PC-9 (cell line): Measurements from ENCODE around the gene SDR39U1. TPM values are rescaled to one million over a fixed set of nuclear protein-coding genes. Genes with fewer than 3 reads are reported as not detected.

Source experiments
- BruUV-seq: library from RNA; stranded (reverse); fragments of 400-500 nt; replicated peaks from 2 replicates; lab custom pipeline; 2021; lab: Mats Ljungman, UMichigan
- CTCF ChIA-PET: fragments of 300-600 bp; sonication (Branson Sonifier 250); formaldehyde crosslinking; loops from one replicate; lab custom pipeline; 2022; ENCODE audit warnings: antibody characterized with exemption; lab: Charles Lee
- POLR2A ChIA-PET: fragments of 300-600 bp; sonication (Branson Sonifier 250); formaldehyde crosslinking; loops from one replicate; lab custom pipeline; 2022; ENCODE audit warnings: antibody characterized with exemption; ENCODE audit not compliant: unreplicated experiment; lab: Charles Lee
- DNase-seq, 2 experiments: peaks; one replicate each; pipeline versions ENCODE4 v3.0.0 to v3.0.0-alpha.2; 2015 to 2022; ENCODE audit warnings: mixed read lengths in 1 of 2
- H2AFZ ChIP-seq: fragments of 200-600 bp; sonication (generic); 2 replicates; pipeline ENCODE4 v1.8.1; 2017; ENCODE audit warnings: antibody characterized with exemption
- H3F3A ChIP-seq: fragments of 200-600 bp; sonication (generic); 2 replicates; pipeline ENCODE4 v1.8.1; 2017; ENCODE audit warnings: antibody characterized with exemption, mild to moderate bottlenecking, low read depth; ENCODE audit not compliant: insufficient read depth
- H3K27ac ChIP-seq: fragments of 200-600 bp; sonication (generic); 2 replicates; pipeline ENCODE4 v1.6.1; 2016; ENCODE audit warnings: mixed run types
- H3K27me3 ChIP-seq: fragments of 200-600 bp; sonication (generic); 2 replicates; pipeline ENCODE4 v1.6.1; 2016; ENCODE audit warnings: low read depth, mixed run types; ENCODE audit not compliant: insufficient read depth
- H3K36me3 ChIP-seq: fragments of 200-600 bp; sonication (generic); 2 replicates; pipeline ENCODE4 v1.6.1; 2016; ENCODE audit warnings: low read depth, mixed run types
- H3K4me1 ChIP-seq: fragments of 200-600 bp; sonication (generic); replicated peaks from 2 replicates; pipeline ENCODE4 v1.6.1; 2016; ENCODE audit warnings: mixed run types; ENCODE audit not compliant: insufficient read depth
- H3K4me2 ChIP-seq: fragments of 200-600 bp; sonication (generic); 2 replicates; pipeline ENCODE4 v1.6.1; 2017; ENCODE audit warnings: mixed run types
- H3K4me3 ChIP-seq: fragments of 200-600 bp; sonication (generic); 2 replicates; pipeline ENCODE4 v1.6.1; 2016; ENCODE audit warnings: mixed run types
- H3K79me2 ChIP-seq: fragments of 200-600 bp; sonication (generic); 2 replicates; pipeline ENCODE4 v1.6.1; 2017; ENCODE audit warnings: low read depth, mixed run types
- H3K9me2 ChIP-seq: fragments of 200-600 bp; sonication (generic); 2 replicates; pipeline ENCODE4 v1.8.1; 2017; ENCODE audit warnings: mild to moderate bottlenecking; ENCODE audit not compliant: insufficient read depth
- H3K9me3 ChIP-seq: fragments of 200-600 bp; sonication (generic); 2 replicates; pipeline ENCODE4 v1.8.1; 2016; ENCODE audit warnings: low read depth; ENCODE audit not compliant: insufficient read depth
- H4K20me1 ChIP-seq: fragments of 200-600 bp; sonication (generic); 2 replicates; pipeline ENCODE4 v1.8.1; 2017; ENCODE audit not compliant: insufficient read depth
- EZH2 ChIP-seq: fragments of 200-600 bp; sonication (generic); IDR thresholded peaks from 2 replicates; pipeline ENCODE4 v1.8.0; 2017; ENCODE audit warnings: antibody characterized with exemption, low read depth
- intact Hi-C: fragments of 100-400 bp; cut with micrococcal nuclease; formaldehyde crosslinking; loops from one replicate; pipeline ENCODE4 v1.10.0; 2022; ENCODE audit not compliant: unreplicated experiment
- total RNA-seq: library from RNA; stranded (reverse); gene quantifications from 2 replicates; pipeline ENCODE4 v1.2.3, GENCODE V29; 2021
- TF ChIP-seq, protein P1 (sequence below): fragments of 200-600 bp; sonication (generic); conservative IDR thresholded peaks from 2 replicates; pipeline ENCODE4 v1.6.1; 2017; ENCODE audit warnings: mixed run types, antibody characterized with exemption, mild to moderate bottlenecking, moderate library complexity

SDR39U1 gene
- total RNA-seq, 1 experiment from 2014 or later: 17.2 TPM

- ChIA-PET CTCF (interaction anchor here (0.9 kb wide), 1 partner anchor 33 kb away, joined by 3 read pairs; no protein-coding TSS in a partner anchor), POLR2A (no interaction called here)
- peak overlapping the region; percentile 81 for H3K4me2 ChIP-seq
- H4K20me1 ChIP-seq: no peaks in the 10 kb centered on the region
- H3K9me2 ChIP-seq: no peaks in the 10 kb centered on the region
- no peaks in the 10 kb centered on the region for H3K79me2 ChIP-seq
- TF ChIP-seq, protein P1, sequence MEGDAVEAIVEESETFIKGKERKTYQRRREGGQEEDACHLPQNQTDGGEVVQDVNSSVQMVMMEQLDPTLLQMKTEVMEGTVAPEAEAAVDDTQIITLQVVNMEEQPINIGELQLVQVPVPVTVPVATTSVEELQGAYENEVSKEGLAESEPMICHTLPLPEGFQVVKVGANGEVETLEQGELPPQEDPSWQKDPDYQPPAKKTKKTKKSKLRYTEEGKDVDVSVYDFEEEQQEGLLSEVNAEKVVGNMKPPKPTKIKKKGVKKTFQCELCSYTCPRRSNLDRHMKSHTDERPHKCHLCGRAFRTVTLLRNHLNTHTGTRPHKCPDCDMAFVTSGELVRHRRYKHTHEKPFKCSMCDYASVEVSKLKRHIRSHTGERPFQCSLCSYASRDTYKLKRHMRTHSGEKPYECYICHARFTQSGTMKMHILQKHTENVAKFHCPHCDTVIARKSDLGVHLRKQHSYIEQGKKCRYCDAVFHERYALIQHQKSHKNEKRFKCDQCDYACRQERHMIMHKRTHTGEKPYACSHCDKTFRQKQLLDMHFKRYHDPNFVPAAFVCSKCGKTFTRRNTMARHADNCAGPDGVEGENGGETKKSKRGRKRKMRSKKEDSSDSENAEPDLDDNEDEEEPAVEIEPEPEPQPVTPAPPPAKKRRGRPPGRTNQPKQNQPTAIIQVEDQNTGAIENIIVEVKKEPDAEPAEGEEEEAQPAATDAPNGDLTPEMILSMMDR: no peak
- no peak for TF ChIP-seq EZH2
- peaks cover 4% of the 10 kb centered on the region for H3K4me1 ChIP-seq
- no peaks in the 10 kb centered on the region for H3K27me3 ChIP-seq
- no peaks in the 10 kb centered on the region for H3K36me3 ChIP-seq
- no peaks in the 10 kb centered on the region for H3F3A ChIP-seq
- no TSS peak for BruUV-seq
- intact Hi-C loops: no loop called here
- peak overlapping the region; percentile 86 for H2AFZ ChIP-seq
- DNase-seq: no peak
- H3K9me3 ChIP-seq: no peaks in the 10 kb centered on the region
- peak overlapping the region; percentile 61 for H3K4me3 ChIP-seq
- no peak overlapping the region for H3K27ac ChIP-seq
Measured at GRCh38 chr14:24399447-24399822, 43.1 kb downstream of the SDR39U1 start.

GRCh38 chr14:24398653-24399446, 43.7 kb downstream of the SDR39U1 start, which contains the start of gene NYNRIN:
NYNRIN (plus strand) TSS chr14:24399003; CDS start chr14:24399247, 244 bp downstream.
- no peaks in the 10 kb centered on the region for H3F3A ChIP-seq
- intact Hi-C loops: no loop called here
- H4K20me1 ChIP-seq: no peaks in the 10 kb centered on the region
- H3K9me3 ChIP-seq: no peaks in the 10 kb centered on the region
- TF ChIP-seq, protein P1: no peak
- TF ChIP-seq EZH2: no peak
- peaks cover 10% of the 10 kb centered on the region for H3K4me1 ChIP-seq
- ChIA-PET CTCF (interaction anchor here (0.6 to 0.9 kb wide), 3 partner anchors 8 to 32 kb away, joined by 3 to 5 read pairs (median 3); no protein-coding TSS in a partner anchor), POLR2A (interaction anchor here (0.6 kb wide), 1 partner anchor 305 kb away, joined by 4 read pairs; no protein-coding TSS in a partner anchor)
- no peak within 1 kb of the TSS for H3K27ac ChIP-seq
- peak within 1 kb of the TSS; percentile 86 for H2AFZ ChIP-seq
- peak in 1 of 2 experiments; percentile 29 for DNase-seq
- H3K27me3 ChIP-seq: no peaks in the 10 kb centered on the region
- H3K36me3 ChIP-seq: no peaks in the 10 kb centered on the region
- H3K4me2 ChIP-seq: peak within 1 kb of the TSS; percentile 81
- H3K9me2 ChIP-seq: no peaks in the 10 kb centered on the region
- no TSS peak for BruUV-seq
- H3K79me2 ChIP-seq: no peaks in the 10 kb centered on the region
- peak within 1 kb of the TSS; percentile 61 for H3K4me3 ChIP-seq

DNA sequence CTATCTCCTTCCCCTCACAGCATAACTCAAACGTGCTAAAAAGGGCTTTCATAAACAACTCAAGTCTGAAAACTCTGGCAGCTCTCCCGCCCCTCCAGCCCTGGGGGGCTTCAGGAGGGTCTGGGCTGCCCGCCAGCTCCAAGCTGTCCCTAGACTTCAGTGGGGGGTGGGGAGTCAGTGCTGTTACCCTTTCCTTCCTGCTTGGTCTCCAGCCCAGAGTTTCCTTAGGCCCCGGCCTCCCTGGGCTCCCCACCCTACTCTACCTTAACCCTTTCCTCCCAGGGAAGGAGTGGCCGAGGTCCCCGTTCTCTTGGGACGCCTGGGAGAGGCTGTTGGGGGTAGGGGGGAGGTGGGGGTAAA, 44.3 kb downstream of the SDR39U1 start:
- H3K4me1 ChIP-seq: peaks cover 16% of the 10 kb centered on the region
- no peaks in the 10 kb centered on the region for H4K20me1 ChIP-seq
- no peak overlapping the region for H3K27ac ChIP-seq
- intact Hi-C loops: no loop called here
- H3F3A ChIP-seq: no peaks in the 10 kb centered on the region
- no peaks in the 10 kb centered on the region for H3K9me2 ChIP-seq
- H3K4me2 ChIP-seq: peak overlapping the region; percentile 81; the same call in 1 of the 2 replicates
- no peak for TF ChIP-seq EZH2
- TF ChIP-seq, protein P1: no peak
- H3K79me2 ChIP-seq: no peaks in the 10 kb centered on the region
- H3K9me3 ChIP-seq: no peaks in the 10 kb centered on the region
- CTCF ChIA-PET: interaction anchor here (0.7 kb wide), 1 partner anchor 9 kb away, joined by 3 read pairs; no protein-coding TSS in a partner anchor
- no peak for DNase-seq
- BruUV-seq: no TSS peak
- H3K36me3 ChIP-seq: no peaks in the 10 kb centered on the region
- no peak overlapping the region for H3K4me3 ChIP-seq
- no peaks in the 10 kb centered on the region for H3K27me3 ChIP-seq
- POLR2A ChIA-PET: interaction anchor here (0.6 kb wide), 1 partner anchor 305 kb away, joined by 4 read pairs; no protein-coding TSS in a partner anchor
- no peak overlapping the region for H2AFZ ChIP-seq
